HepG2 (cell line): ENCODE measurements around the gene EOMES. TPM values are rescaled to one million over a fixed set of nuclear protein-coding genes. Genes with fewer than 3 reads are reported as not detected.

Experiments used
- ATAC-seq: fragments of 200-7000 bp; cut with Tn5 transposase; 3 replicates; pipeline ENCODE4 v1.9.1; 2020; ENCODE audit warnings: mild to moderate bottlenecking, moderate library complexity
- BruUV-seq: library from RNA; stranded (reverse); fragments of 400-500 nt; replicated peaks from 2 replicates; lab custom pipeline; 2021; lab: Mats Ljungman, UMichigan
- CTCF ChIA-PET: fragments of 300-600 bp; formaldehyde crosslinking; extraction: SDS; loops from one replicate; lab custom pipeline; 2021; ENCODE audit warnings: low total read pairs, inconsistent platforms, low intra/inter-chr PET ratio; lab: Yijun Ruan, JAX
- POLR2A ChIA-PET: fragments of 350-600 bp; sonication (Branson Sonifier 250); formaldehyde crosslinking; loops from one replicate; lab custom pipeline; 2020; ENCODE audit warnings: antibody characterized with exemption, inconsistent platforms; lab: Yijun Ruan, JAX
- DNase-seq: peaks from one replicate; pipeline ENCODE4 v3.0.0-alpha.2; 2015; ENCODE audit warnings: low spot score
- FAIRE-seq: peaks from 3 replicates; lab custom pipeline; 2011; peaks lifted over from hg19 to GRCh38; lab: Jason Lieb, UNC
- H2AFZ ChIP-seq: one replicate; pipeline ENCODE4 v1.6.1; 2011; ENCODE audit warnings: low read length, inconsistent platforms
- H3K27ac ChIP-seq: fragments of 300-600 bp; 3 replicates; pipeline ENCODE4 v1.8.0; 2011; ENCODE audit warnings: mixed run types, mild to moderate bottlenecking, mixed read lengths, low read length, inconsistent platforms; ENCODE audit not compliant: insufficient read depth; ENCODE audit errors: extremely low read length
- H3K27me3 ChIP-seq, 2 experiments: fragments of 200-600 bp in 1 of 2; 2 replicates in 1 of 2; 3 replicates in 1 of 2; pipeline versions ENCODE4 v1.6.0 to v1.8.0; 2011; ENCODE audit warnings: low read length in 2 of 2, mild to moderate bottlenecking in 2 of 2, moderate library complexity in 2 of 2, inconsistent platforms in 1 of 2; ENCODE audit not compliant: insufficient read depth in 2 of 2, control insufficient read depth in 1 of 2
- H3K36me3 ChIP-seq, 2 experiments: fragments of 200-600 bp in 1 of 2; replicated peaks in 1 of 2; 2 replicates in 1 of 2; 3 replicates in 1 of 2; pipeline versions ENCODE4 v1.5.1 to v1.8.0; 2011; ENCODE audit warnings: low read length in 2 of 2, inconsistent platforms in 1 of 2; ENCODE audit not compliant: insufficient read depth in 2 of 2, control insufficient read depth in 1 of 2
- H3K4me1 ChIP-seq: 2 replicates; pipeline ENCODE4 v1.5.1; 2012; ENCODE audit warnings: low read length, inconsistent platforms; ENCODE audit not compliant: insufficient read depth
- H3K4me2 ChIP-seq: 2 replicates; pipeline ENCODE4 v1.6.0; 2011; ENCODE audit warnings: low read depth, low read length, inconsistent platforms
- H3K4me3 ChIP-seq, 3 experiments: fragments of 200-600 bp in 1 of 3; sonication (generic), shearing (Covaris generic) in 1 of 3; replicated peaks in 1 of 3; 2 replicates each; pipeline ENCODE4 v1.5.1; 2011 to 2016; ENCODE audit warnings: low read length in 3 of 3, inconsistent platforms in 2 of 3, low read depth in 2 of 3, mild to moderate bottlenecking in 2 of 3, control low read depth in 1 of 3, mixed read lengths in 1 of 3; ENCODE audit not compliant: insufficient read depth in 1 of 3
- H3K79me2 ChIP-seq: one replicate; pipeline ENCODE4 v1.6.1; 2011; ENCODE audit warnings: low read length, inconsistent platforms; ENCODE audit not compliant: insufficient read depth
- H3K9ac ChIP-seq: 2 replicates; pipeline ENCODE4 v1.6.0; 2011; ENCODE audit warnings: mild to moderate bottlenecking, low read depth, low read length, inconsistent platforms; ENCODE audit not compliant: insufficient read depth
- H3K9me3 ChIP-seq: 2 replicates; pipeline ENCODE4 v1.5.1; 2012; ENCODE audit warnings: mild to moderate bottlenecking, low read length
- H4K20me1 ChIP-seq: 2 replicates; pipeline ENCODE4 v1.6.0; 2011; ENCODE audit warnings: inconsistent platforms, mild to moderate bottlenecking, low read length, moderate library complexity; ENCODE audit not compliant: insufficient read depth
- ATAD3A ChIP-seq: sonication (generic); formaldehyde crosslinking; IDR thresholded peaks from 2 replicates; pipeline ENCODE4 v1.4.0; 2020; ENCODE audit warnings: missing genetic modification reagents
- CCDC6 ChIP-seq: sonication (generic); formaldehyde crosslinking; IDR thresholded peaks from 2 replicates; pipeline ENCODE4 v1.8.1; 2022; ENCODE audit warnings: mild to moderate bottlenecking, missing genetic modification reagents, moderate library complexity
- NCOA5 ChIP-seq: sonication (generic); formaldehyde crosslinking; IDR thresholded peaks from 2 replicates; pipeline ENCODE4 v1.4.0; 2020; ENCODE audit warnings: missing genetic modification reagents
- SIN3A ChIP-seq: IDR thresholded peaks from 2 replicates; pipeline ENCODE4 v1.6.1; 2011; ENCODE audit warnings: low read depth, mild to moderate bottlenecking, control low read depth, low read length, borderline replicate concordance
- SNRNP70 ChIP-seq: fragments of 200-400 bp; formaldehyde crosslinking; IDR thresholded peaks from 2 replicates; pipeline ENCODE4 v1.6.1; 2017; ENCODE audit warnings: mild to moderate bottlenecking, low read depth, low read length, moderate library complexity
- YY1 ChIP-seq: IDR thresholded peaks from 2 replicates; pipeline ENCODE4 v1.6.1; 2011; ENCODE audit warnings: low read length, low read depth, moderate library complexity, mild to moderate bottlenecking; ENCODE audit not compliant: insufficient read depth, insufficient replicate concordance
- ZNF605 ChIP-seq: sonication (generic); formaldehyde crosslinking; IDR thresholded peaks from 2 replicates; pipeline ENCODE4 v1.8.0; 2022; ENCODE audit warnings: mild to moderate bottlenecking, missing genetic modification reagents
- ZNF672 ChIP-seq: sonication (generic); formaldehyde crosslinking; IDR thresholded peaks from 2 replicates; pipeline ENCODE4 v1.8.1; 2022; ENCODE audit warnings: missing genetic modification reagents
- ZSCAN22 ChIP-seq: sonication (generic); formaldehyde crosslinking; IDR thresholded peaks from 2 replicates; pipeline ENCODE4 v1.4.0; 2020; ENCODE audit warnings: mild to moderate bottlenecking, missing genetic modification reagents
- ZSCAN30 ChIP-seq: sonication (generic); formaldehyde crosslinking; IDR thresholded peaks from 2 replicates; pipeline ENCODE4 v1.5.0; 2020; ENCODE audit warnings: mild to moderate bottlenecking, missing genetic modification reagents
- WGBS: methylation state at CpG from one replicate; pipeline ENCODE4 v1.1.6; 2017; ENCODE audit warnings: low lambda C conversion rate; 5-methylcytosine and 5-hydroxymethylcytosine counted together
- in situ Hi-C: cut with HindIII; loops from 2 replicates; pipeline ENCODE4 v1.10.0; 2017; ENCODE audit warnings: low pct_unique_long_range_greater_than_20kb; ENCODE audit not compliant: extremely low pct_ligation_motif_present
- intact Hi-C: fragments of 100-400 bp; cut with micrococcal nuclease; formaldehyde crosslinking; loops from one replicate; pipeline ENCODE4 v1.10.0; 2022; ENCODE audit not compliant: unreplicated experiment
- polyA plus RNA-seq, 8 experiments: library from polyadenylated mRNA; depleted of rRNA in 3 of 8; stranded (reverse) in 7 of 8; unstranded in 1 of 8; fragments of >200 nt; fragmentation: Illumina TruSeq in 4 of 8; extraction: Trizol in 4 of 8; gene quantifications; 2 replicates each; pipeline versions ENCODE4 v1.2.1 to v1.2.3, GENCODE V29; 2011 to 2016; ENCODE audit warnings: low read depth in 4 of 8, missing spikeins in 1 of 8, mixed read lengths in 1 of 8; ENCODE audit not compliant: insufficient read depth in 1 of 8
- total RNA-seq, 5 experiments: library from RNA; depleted of rRNA; stranded (reverse); fragments of >200 nt; fragmentation: Illumina TruSeq; extraction: Trizol; gene quantifications; 2 replicates each; pipeline ENCODE4 v1.2.3, GENCODE V29; 2016; ENCODE audit warnings: low read depth in 1 of 5
- TF ChIP-seq, protein P1 (sequence below): sonication (generic); formaldehyde crosslinking; IDR thresholded peaks from 2 replicates; pipeline ENCODE4 v1.9.0; 2021; ENCODE audit warnings: missing genetic modification reagents, mild to moderate bottlenecking, borderline replicate concordance
- TF ChIP-seq, protein P2 (sequence below), 2 experiments: fragments of 450-650 bp in 1 of 2; sonication (generic) in 1 of 2; formaldehyde crosslinking in 1 of 2; IDR thresholded peaks; 2 replicates each; pipeline versions ENCODE4 v1.6.1 to v1.8.0; 2016 to 2022; ENCODE audit warnings: antibody characterized with exemption in 1 of 2, mild to moderate bottlenecking in 1 of 2, missing genetic modification reagents in 1 of 2

The EOMES gene
- total and polyA plus RNA-seq, 2 of the 13 experiments (the other 11 are each of a cell fraction or from before 2014, with no cell fraction given) = 0.11 to 0.12 TPM

DNA sequence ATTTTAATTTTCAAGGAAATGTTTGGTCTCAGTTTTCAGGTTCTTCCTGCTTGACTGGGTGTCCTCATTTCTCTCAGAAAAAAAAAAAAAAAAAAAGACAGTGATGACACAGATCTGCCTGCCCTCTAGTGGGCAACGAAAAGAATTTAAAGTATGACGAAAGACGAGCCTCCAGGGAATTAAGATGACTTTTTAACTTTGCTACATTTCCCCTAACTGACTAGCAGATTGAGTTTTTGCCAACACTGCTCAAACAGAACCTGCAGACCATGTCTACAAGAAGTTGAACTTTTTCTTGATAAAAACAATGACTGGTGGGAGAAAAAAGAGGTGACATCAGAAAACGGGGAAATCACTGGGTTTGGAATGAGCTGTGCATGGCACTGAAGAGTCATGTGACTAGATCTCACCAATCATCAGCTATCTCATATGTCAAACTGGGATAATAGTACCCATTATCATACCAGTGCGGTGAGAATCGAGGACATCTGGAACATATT, 40.8 kb downstream of the EOMES start (continued):
- TF ChIP-seq SIN3A (no peak), ZSCAN30 (CRISPR knock-in tag) (no peak), ZSCAN22 (CRISPR knock-in tag) (no peak), YY1 (no peak), SNRNP70 (no peak), ZNF672 (no peak), CCDC6 (CRISPR knock-in tag) (no peak), NCOA5 (CRISPR knock-in tag) (no peak), ZNF605 (no peak), ATAD3A (CRISPR knock-in tag) (no peak)
- TF ChIP-seq, protein P1, sequence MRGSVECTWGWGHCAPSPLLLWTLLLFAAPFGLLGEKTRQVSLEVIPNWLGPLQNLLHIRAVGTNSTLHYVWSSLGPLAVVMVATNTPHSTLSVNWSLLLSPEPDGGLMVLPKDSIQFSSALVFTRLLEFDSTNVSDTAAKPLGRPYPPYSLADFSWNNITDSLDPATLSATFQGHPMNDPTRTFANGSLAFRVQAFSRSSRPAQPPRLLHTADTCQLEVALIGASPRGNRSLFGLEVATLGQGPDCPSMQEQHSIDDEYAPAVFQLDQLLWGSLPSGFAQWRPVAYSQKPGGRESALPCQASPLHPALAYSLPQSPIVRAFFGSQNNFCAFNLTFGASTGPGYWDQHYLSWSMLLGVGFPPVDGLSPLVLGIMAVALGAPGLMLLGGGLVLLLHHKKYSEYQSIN = no peak

DNA sequence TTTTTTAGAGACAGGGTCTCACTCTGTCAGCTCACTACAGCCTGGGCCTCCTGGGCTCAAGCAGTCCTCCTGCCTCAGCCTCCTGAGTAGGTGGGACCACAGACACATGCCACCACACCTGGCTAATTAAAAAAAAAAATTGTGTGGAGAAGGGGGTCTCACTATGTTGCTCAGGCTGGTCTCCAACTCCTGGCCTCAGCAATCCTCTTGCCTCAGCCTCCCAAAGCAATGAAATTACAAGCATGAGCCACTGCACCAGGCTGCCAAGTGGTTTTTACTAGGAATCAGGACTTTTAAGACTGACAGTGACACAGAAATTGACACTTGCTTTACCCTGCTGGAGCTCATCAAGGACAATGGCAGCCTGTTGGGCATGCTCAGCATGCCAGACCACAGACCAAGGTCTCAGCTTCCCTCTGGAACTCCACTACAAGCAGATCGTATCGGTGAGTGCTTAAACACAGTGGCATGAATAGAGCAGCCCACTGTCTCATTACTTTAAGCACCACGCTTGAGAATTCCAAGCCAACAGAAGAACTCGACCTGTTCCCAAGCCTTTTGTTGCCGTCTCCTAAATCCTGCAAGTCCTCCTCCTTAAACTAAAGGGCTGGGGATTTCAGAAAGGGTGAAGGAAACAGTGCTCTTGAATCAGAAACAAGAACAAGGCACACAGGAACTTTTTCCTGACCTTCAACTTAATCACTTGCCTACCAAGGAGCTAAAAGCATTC, 41.4 kb downstream of the EOMES start:
- peak overlapping the region; percentile 59 for H3K9ac ChIP-seq
- no TSS peak for BruUV-seq
- peak overlapping the region; percentile 48 to 62 (median 51) for H3K4me3 ChIP-seq
- peaks cover 40% of the 10 kb centered on the region for H3K4me1 ChIP-seq
- WGBS = 4% methylated on average over 5 of the region's 5 CpGs
- peak overlapping the region; percentile 95 for H3K4me2 ChIP-seq
- ATAC-seq (peak; percentile 99), FAIRE-seq (no peak), DNase-seq (peak; percentile 78)
- H3K9me3 ChIP-seq = no peaks in the 10 kb centered on the region
- H3K79me2 ChIP-seq = no peaks in the 10 kb centered on the region
- no peaks in the 10 kb centered on the region for H3K36me3 ChIP-seq
- no peaks in the 10 kb centered on the region for H3K27me3 ChIP-seq
- peak overlapping the region; percentile 98 for H2AFZ ChIP-seq
- in situ Hi-C loops (loop anchor here (5.0 kb wide), 1 partner anchor 368 kb away; no protein-coding TSS in a partner anchor), intact Hi-C loops (loop anchor here (1.0 to 5.0 kb wide), 5 partner anchors 148 to 546 kb away; partner anchors contain the start of gene SLC4A7)
- POLR2A ChIA-PET = interaction anchor here (1.1 to 2.0 kb wide), 3 partner anchors 196 to 668 kb away, joined by 5 to 6 read pairs (median 6); partner anchors contain the start of genes AZI2, SLC4A7 and ZCWPW2
- H3K27ac ChIP-seq = peak overlapping the region; percentile 60
- CTCF ChIA-PET = interaction anchor here (1.2 kb wide), 1 partner anchor 369 kb away, joined by 6 read pairs; no protein-coding TSS in a partner anchor
- H4K20me1 ChIP-seq = no peaks in the 10 kb centered on the region
- TF ChIP-seq, protein P2, sequence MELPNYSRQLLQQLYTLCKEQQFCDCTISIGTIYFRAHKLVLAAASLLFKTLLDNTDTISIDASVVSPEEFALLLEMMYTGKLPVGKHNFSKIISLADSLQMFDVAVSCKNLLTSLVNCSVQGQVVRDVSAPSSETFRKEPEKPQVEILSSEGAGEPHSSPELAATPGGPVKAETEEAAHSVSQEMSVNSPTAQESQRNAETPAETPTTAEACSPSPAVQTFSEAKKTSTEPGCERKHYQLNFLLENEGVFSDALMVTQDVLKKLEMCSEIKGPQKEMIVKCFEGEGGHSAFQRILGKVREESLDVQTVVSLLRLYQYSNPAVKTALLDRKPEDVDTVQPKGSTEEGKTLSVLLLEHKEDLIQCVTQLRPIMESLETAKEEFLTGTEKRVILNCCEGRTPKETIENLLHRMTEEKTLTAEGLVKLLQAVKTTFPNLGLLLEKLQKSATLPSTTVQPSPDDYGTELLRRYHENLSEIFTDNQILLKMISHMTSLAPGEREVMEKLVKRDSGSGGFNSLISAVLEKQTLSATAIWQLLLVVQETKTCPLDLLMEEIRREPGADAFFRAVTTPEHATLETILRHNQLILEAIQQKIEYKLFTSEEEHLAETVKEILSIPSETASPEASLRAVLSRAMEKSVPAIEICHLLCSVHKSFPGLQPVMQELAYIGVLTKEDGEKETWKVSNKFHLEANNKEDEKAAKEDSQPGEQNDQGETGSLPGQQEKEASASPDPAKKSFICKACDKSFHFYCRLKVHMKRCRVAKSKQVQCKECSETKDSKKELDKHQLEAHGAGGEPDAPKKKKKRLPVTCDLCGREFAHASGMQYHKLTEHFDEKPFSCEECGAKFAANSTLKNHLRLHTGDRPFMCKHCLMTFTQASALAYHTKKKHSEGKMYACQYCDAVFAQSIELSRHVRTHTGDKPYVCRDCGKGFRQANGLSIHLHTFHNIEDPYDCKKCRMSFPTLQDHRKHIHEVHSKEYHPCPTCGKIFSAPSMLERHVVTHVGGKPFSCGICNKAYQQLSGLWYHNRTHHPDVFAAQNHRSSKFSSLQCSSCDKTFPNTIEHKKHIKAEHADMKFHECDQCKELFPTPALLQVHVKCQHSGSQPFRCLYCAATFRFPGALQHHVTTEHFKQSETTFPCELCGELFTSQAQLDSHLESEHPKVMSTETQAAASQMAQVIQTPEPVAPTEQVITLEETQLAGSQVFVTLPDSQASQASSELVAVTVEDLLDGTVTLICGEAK (IDR thresholded peaks at IDR 0.05) = no peak
- TF ChIP-seq, protein P2 (CRISPR knock-in tag; IDR thresholded peaks at IDR 0.05) = no peak
